ENCODE results near the gene GPR35.

GPR35 gene

DNA sequence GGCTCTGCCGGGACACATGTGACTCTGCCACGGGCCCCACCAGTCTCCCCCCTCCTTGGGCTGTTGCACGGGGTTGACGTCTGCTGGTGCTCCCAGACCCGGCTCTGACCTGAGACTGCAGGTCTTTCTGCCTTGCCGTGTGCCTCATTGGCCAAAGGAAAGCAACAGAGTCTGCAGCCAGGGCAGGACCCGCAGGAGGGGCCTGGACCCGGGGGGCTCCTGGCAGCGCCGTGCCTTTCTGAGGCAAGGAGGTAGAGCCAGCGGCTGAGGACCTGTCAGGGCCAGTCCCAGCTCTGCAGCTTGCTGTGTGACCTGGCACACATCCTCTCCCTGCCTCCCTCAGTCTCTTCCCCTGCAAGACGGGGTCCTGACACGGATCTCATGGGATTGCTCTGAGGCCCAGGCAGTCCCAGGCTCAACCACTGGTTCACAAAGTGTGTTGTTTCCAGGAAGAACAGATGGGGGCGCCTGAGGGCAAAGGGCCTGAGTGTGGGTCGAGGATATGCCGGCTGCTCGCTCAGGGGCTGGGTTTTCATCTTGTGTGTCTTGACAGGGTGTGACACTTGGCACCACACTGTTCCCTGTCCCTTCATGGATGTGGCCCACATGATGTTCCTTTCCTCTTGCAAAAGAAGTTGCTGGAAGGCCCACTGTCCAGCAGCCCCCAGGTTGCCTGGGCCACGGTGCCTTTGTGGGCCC, 29.8 kb upstream of the GPR35 start:
- no peak overlapping the region for H2BK120ac ChIP-seq (ENCODE audit: low read depth, low read length)
- no peak overlapping the region for H3K14ac ChIP-seq (ENCODE audit: low read length in 2 of 2)
- H3K27ac ChIP-seq (ENCODE audit: low read length, poor library complexity, severe bottlenecking) = no peak overlapping the region
- H3K4me1 ChIP-seq (ENCODE audit: control insufficient read depth, insufficient read depth, low read depth, low read length) = peaks cover 1% of the 10 kb centered on the region
- H3K4me3 ChIP-seq (ENCODE audit: insufficient read depth in 1 of 2, low read depth in 1 of 2, low read length in 2 of 2) = no peak overlapping the region
- no peak overlapping the region for H2AFZ ChIP-seq (ENCODE audit: low read depth, low read length)
- H3K27me3 ChIP-seq (ENCODE audit: control insufficient read depth in 1 of 2, insufficient read depth in 1 of 2, low read length in 2 of 2) = no peaks in the 10 kb centered on the region
- no peak overlapping the region for H2BK15ac ChIP-seq (ENCODE audit: low read depth, poor library complexity, severe bottlenecking)
- no peak overlapping the region for H2BK12ac ChIP-seq (ENCODE audit: low read length in 2 of 2)
- no peak overlapping the region for H3K9ac ChIP-seq (ENCODE audit: low read length)
- H3K4ac ChIP-seq (ENCODE audit: low read depth in 1 of 2, low read length in 2 of 2) = no peak overlapping the region
- peak; percentile 14 for DNase-seq
- WGBS = 74% methylated on average over 18 of the region's 18 CpGs
- H3K4me2 ChIP-seq (ENCODE audit: low read length, poor library complexity, severe bottlenecking) = no peak overlapping the region
- peaks cover 44 to 94% of the 10 kb centered on the region in 2 experiments for H3K36me3 ChIP-seq (ENCODE audit: control insufficient read depth in 1 of 2, insufficient read depth in 2 of 2, low read depth in 1 of 2, low read length in 2 of 2)
- no peak overlapping the region for H3K18ac ChIP-seq (ENCODE audit: low read depth in 1 of 2, low read length in 2 of 2)
- no peak overlapping the region for H3K23ac ChIP-seq (ENCODE audit: low read length in 2 of 2)
- H3K79me1 ChIP-seq (replicated peaks; ENCODE audit: low read length, poor library complexity, severe bottlenecking) = peaks cover 67% of the 10 kb centered on the region
- H2BK5ac ChIP-seq (ENCODE audit: low read depth, low read length, poor library complexity, severe bottlenecking) = no peak overlapping the region
- no peaks in the 10 kb centered on the region for H3K9me3 ChIP-seq (ENCODE audit: control insufficient read depth, low read length)
- no peak overlapping the region for H2AK5ac ChIP-seq (ENCODE audit: low read length, severe bottlenecking)
- no peak overlapping the region for H4K91ac ChIP-seq (ENCODE audit: low read length)
- H4K8ac ChIP-seq (ENCODE audit: low read length) = no peak overlapping the region

DNA sequence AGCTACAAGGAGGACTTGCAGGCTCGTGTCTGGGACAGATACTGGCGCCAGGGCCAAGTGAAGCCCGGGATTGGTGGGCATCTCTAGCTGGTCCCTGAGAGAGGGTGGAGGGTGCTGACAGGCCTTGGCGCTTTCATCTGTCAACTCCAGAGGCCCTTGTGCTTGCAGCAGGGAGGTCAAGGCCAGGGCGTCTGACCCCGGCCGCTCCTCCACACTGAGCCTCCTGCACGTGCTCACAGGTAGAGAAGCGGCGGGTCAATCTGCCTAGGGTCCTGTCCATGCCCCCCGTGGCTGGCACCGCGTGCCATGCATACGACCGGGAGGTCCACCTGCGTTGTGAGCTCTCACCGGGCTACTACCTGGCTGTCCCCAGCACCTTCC, 29.2 kb upstream of the GPR35 start:
- Histone ChIP-seq H3K9ac (ENCODE audit: low read length) (no peak overlapping the region), H3K18ac (ENCODE audit: low read depth in 1 of 2, low read length in 2 of 2) (no peak overlapping the region), H2BK12ac (ENCODE audit: low read length in 2 of 2) (no peak overlapping the region), H2BK5ac (ENCODE audit: low read depth, low read length, poor library complexity, severe bottlenecking) (no peak overlapping the region), H3K27me3 (ENCODE audit: control insufficient read depth in 1 of 2, insufficient read depth in 1 of 2, low read length in 2 of 2) (no peaks in the 10 kb centered on the region), H3K79me1 (replicated peaks; ENCODE audit: low read length, poor library complexity, severe bottlenecking) (peaks cover 62% of the 10 kb centered on the region), H3K27ac (ENCODE audit: low read length, poor library complexity, severe bottlenecking) (no peak overlapping the region), H3K4me2 (ENCODE audit: low read length, poor library complexity, severe bottlenecking) (no peak overlapping the region), H2BK15ac (ENCODE audit: low read depth, poor library complexity, severe bottlenecking) (no peak overlapping the region), H3K4me1 (ENCODE audit: control insufficient read depth, insufficient read depth, low read depth, low read length) (peaks cover 1% of the 10 kb centered on the region), H3K14ac (ENCODE audit: low read length in 2 of 2) (no peak overlapping the region), H3K9me3 (ENCODE audit: control insufficient read depth, low read length) (no peaks in the 10 kb centered on the region), H2AFZ (ENCODE audit: low read depth, low read length) (no peak overlapping the region), H3K36me3 (ENCODE audit: control insufficient read depth in 1 of 2, insufficient read depth in 2 of 2, low read depth in 1 of 2, low read length in 2 of 2) (peaks cover 42 to 94% of the 10 kb centered on the region in 2 experiments), H4K8ac (ENCODE audit: low read length) (no peak overlapping the region), H2BK120ac (ENCODE audit: low read depth, low read length) (no peak overlapping the region), H3K23ac (ENCODE audit: low read length in 2 of 2) (no peak overlapping the region), H3K4me3 (ENCODE audit: insufficient read depth in 1 of 2, low read depth in 1 of 2, low read length in 2 of 2) (no peak overlapping the region), H4K91ac (ENCODE audit: low read length) (no peak overlapping the region), H2AK5ac (ENCODE audit: low read length, severe bottlenecking) (no peak overlapping the region), H3K4ac (ENCODE audit: low read depth in 1 of 2, low read length in 2 of 2) (no peak overlapping the region)
- 95% methylated on average over 17 of the region's 17 CpGs for WGBS
- DNase-seq = no peak

DNA sequence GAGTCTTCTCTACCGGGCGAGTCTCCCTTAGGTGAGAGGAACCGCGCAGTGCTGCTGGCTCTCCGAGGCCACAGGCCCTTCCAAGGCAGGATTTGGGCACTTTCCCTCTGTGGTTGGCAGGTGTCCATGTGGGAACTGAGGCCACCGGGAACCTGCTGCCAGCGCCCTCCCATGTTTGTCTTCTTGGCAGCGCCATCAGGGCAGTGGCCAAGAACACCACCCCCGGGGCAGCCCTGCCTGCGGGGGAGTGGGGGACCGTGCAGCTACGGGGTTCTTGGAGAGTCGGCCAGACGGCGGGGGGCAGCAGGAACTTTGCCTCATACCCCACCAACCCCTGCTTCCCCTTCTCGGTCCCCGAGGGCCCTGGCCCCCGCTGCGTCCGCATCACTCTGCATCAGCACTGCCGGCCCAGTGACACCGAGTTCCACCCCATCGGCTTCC, 28.8 kb upstream of the GPR35 start:
- Histone ChIP-seq H3K4me2 (ENCODE audit: low read length, poor library complexity, severe bottlenecking) (no peak overlapping the region), H3K36me3 (ENCODE audit: control insufficient read depth in 1 of 2, insufficient read depth in 2 of 2, low read depth in 1 of 2, low read length in 2 of 2) (peaks cover 38 to 94% of the 10 kb centered on the region in 2 experiments), H2AK5ac (ENCODE audit: low read length, severe bottlenecking) (no peak overlapping the region), H3K9ac (ENCODE audit: low read length) (no peak overlapping the region), H2BK120ac (ENCODE audit: low read depth, low read length) (no peak overlapping the region), H2BK5ac (ENCODE audit: low read depth, low read length, poor library complexity, severe bottlenecking) (no peak overlapping the region), H3K4ac (ENCODE audit: low read depth in 1 of 2, low read length in 2 of 2) (no peak overlapping the region), H3K14ac (ENCODE audit: low read length in 2 of 2) (no peak overlapping the region), H3K27ac (ENCODE audit: low read length, poor library complexity, severe bottlenecking) (no peak overlapping the region), H3K27me3 (ENCODE audit: control insufficient read depth in 1 of 2, insufficient read depth in 1 of 2, low read length in 2 of 2) (no peaks in the 10 kb centered on the region), H4K8ac (ENCODE audit: low read length) (no peak overlapping the region), H3K79me1 (replicated peaks; ENCODE audit: low read length, poor library complexity, severe bottlenecking) (peaks cover 58% of the 10 kb centered on the region), H3K4me3 (ENCODE audit: insufficient read depth in 1 of 2, low read depth in 1 of 2, low read length in 2 of 2) (no peak overlapping the region), H3K23ac (ENCODE audit: low read length in 2 of 2) (no peak overlapping the region), H3K4me1 (ENCODE audit: control insufficient read depth, insufficient read depth, low read depth, low read length) (peaks cover 1% of the 10 kb centered on the region), H3K18ac (ENCODE audit: low read depth in 1 of 2, low read length in 2 of 2) (no peak overlapping the region), H2BK15ac (ENCODE audit: low read depth, poor library complexity, severe bottlenecking) (no peak overlapping the region), H2AFZ (ENCODE audit: low read depth, low read length) (no peak overlapping the region), H4K91ac (ENCODE audit: low read length) (no peak overlapping the region), H3K9me3 (ENCODE audit: control insufficient read depth, low read length) (no peaks in the 10 kb centered on the region), H2BK12ac (ENCODE audit: low read length in 2 of 2) (no peak overlapping the region)
- DNase-seq = no peak
- 97% methylated on average over 22 of the region's 23 CpGs for WGBS

DNA sequence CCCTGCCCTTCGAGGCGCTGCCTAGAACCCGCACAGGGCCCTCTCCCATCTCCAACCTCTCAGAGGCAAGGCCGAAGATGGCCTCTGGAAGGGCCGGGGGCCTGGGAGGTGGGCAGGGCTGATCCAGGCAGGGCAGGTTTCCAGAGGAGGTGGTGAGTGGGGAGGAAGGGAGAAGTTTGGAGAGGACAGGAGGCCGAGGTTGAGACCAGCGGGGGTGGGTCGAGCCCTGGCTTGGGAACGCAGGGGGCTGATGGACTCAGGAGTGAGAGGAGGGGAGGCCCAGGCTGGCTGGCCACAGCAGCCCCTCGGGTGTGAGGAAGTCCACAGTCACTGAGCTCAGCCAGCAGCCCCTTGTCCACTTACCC, 28.2 kb upstream of the GPR35 start:
- Histone ChIP-seq H3K4me3 (ENCODE audit: insufficient read depth in 1 of 2, low read depth in 1 of 2, low read length in 2 of 2) (no peak overlapping the region), H3K4me2 (ENCODE audit: low read length, poor library complexity, severe bottlenecking) (no peak overlapping the region), H3K4me1 (ENCODE audit: control insufficient read depth, insufficient read depth, low read depth, low read length) (peaks cover 1% of the 10 kb centered on the region), H3K27me3 (ENCODE audit: control insufficient read depth in 1 of 2, insufficient read depth in 1 of 2, low read length in 2 of 2) (no peaks in the 10 kb centered on the region), H2BK5ac (ENCODE audit: low read depth, low read length, poor library complexity, severe bottlenecking) (no peak overlapping the region), H3K27ac (ENCODE audit: low read length, poor library complexity, severe bottlenecking) (no peak overlapping the region), H2BK15ac (ENCODE audit: low read depth, poor library complexity, severe bottlenecking) (no peak overlapping the region), H3K9ac (ENCODE audit: low read length) (no peak overlapping the region), H2AFZ (ENCODE audit: low read depth, low read length) (no peak overlapping the region), H2BK12ac (ENCODE audit: low read length in 2 of 2) (no peak overlapping the region), H4K8ac (ENCODE audit: low read length) (no peak overlapping the region), H3K14ac (ENCODE audit: low read length in 2 of 2) (no peak overlapping the region), H3K23ac (ENCODE audit: low read length in 2 of 2) (no peak overlapping the region), H3K18ac (ENCODE audit: low read depth in 1 of 2, low read length in 2 of 2) (no peak overlapping the region), H3K36me3 (ENCODE audit: control insufficient read depth in 1 of 2, insufficient read depth in 2 of 2, low read depth in 1 of 2, low read length in 2 of 2) (peaks cover 34 to 94% of the 10 kb centered on the region in 2 experiments), H3K79me1 (replicated peaks; ENCODE audit: low read length, poor library complexity, severe bottlenecking) (peaks cover 53% of the 10 kb centered on the region), H2AK5ac (ENCODE audit: low read length, severe bottlenecking) (no peak overlapping the region), H3K4ac (ENCODE audit: low read depth in 1 of 2, low read length in 2 of 2) (no peak overlapping the region), H2BK120ac (ENCODE audit: low read depth, low read length) (no peak overlapping the region), H3K9me3 (ENCODE audit: control insufficient read depth, low read length) (no peaks in the 10 kb centered on the region), H4K91ac (ENCODE audit: low read length) (no peak overlapping the region)
- 96% methylated on average over 8 of the region's 10 CpGs for WGBS
- no peak for DNase-seq
